Right ventricle myocardium inferior (tissue), 1 donor: ENCODE data around the gene PRSS57. TPM values are rescaled to one million over a fixed set of nuclear protein-coding genes. Genes with fewer than 3 reads are reported as not detected.
A peak's percentile ranks its signal among the peaks of the same experiment; 100 is the strongest.

ENCODE experiments used
- ATAC-seq: fragments of 200-7000 bp; cut with Tn5 transposase; one replicate; pipeline ENCODE4 v1.9.1; 2020; ENCODE audit warnings: mild to moderate bottlenecking, moderate library complexity
- DNase-seq: peaks from one replicate; pipeline ENCODE4 v3.0.0; 2021; ENCODE audit errors: missing footprints
- intact Hi-C: fragments of 100-400 bp; cut with DNase I; formaldehyde crosslinking; loops from one replicate; pipeline ENCODE4 v1.11.0; 2022
- total RNA-seq: library from RNA; stranded (reverse); fragmentation: NEBNext Ultra II Directional; extraction: Animal tissue kit (Norgen Biotek cat#: 25700); gene quantifications from one replicate; pipeline ENCODE4 v1.2.1, GENCODE V29; 2021
- donor health status: DM: no; HTN: yes; CAD: no; lungs with severe emphysema.

The PRSS57 gene
- total RNA-seq, 1 donor from 2014 or later: not detected

GRCh38 chr19:661427-662196 lies 33.6 kb downstream of the PRSS57 start:
- no peak for ATAC-seq
- intact Hi-C loops: loop anchor here (5.0 kb wide), 1 partner anchor 84 kb away; no protein-coding TSS in a partner anchor
- DNase-seq: no peak

- DNase-seq (no peak), ATAC-seq (no peak)
- intact Hi-C loops: loop anchor here (5.0 kb wide), 1 partner anchor 84 kb away; no protein-coding TSS in a partner anchor
Measured at GRCh38 chr19:660793-661426, 34.3 kb downstream of the PRSS57 start.

- intact Hi-C loops: no loop called here
- peak; percentile 86 for DNase-seq
- peak; percentile 26 for ATAC-seq
Measured at GRCh38 chr19:658916-659839, 36.1 kb downstream of the PRSS57 start.

- no peak for DNase-seq
- intact Hi-C loops: no loop called here
- no peak for ATAC-seq
Measured at GRCh38 chr19:658059-658839, 37.0 kb downstream of the PRSS57 start.

- ATAC-seq (no peak), DNase-seq (no peak)
- intact Hi-C loops: no loop called here
Measured at GRCh38 chr19:657611-658010, 37.6 kb downstream of the PRSS57 start.

GRCh38 chr19:656751-657559 lies 38.3 kb downstream of the PRSS57 start:
- ATAC-seq (no peak), DNase-seq (no peak)
- intact Hi-C loops: no loop called here

- no peak for DNase-seq
Measured at GRCh38 chr19:655691-656090, 39.6 kb downstream of the PRSS57 start.

GRCh38 chr19:653425-653824 lies 41.8 kb downstream of the PRSS57 start:
- DNase-seq: no peak
- no peak for ATAC-seq
- intact Hi-C loops: no loop called here

More at GRCh38 chr19:655691-656090, 39.6 kb downstream of the PRSS57 start:
- ATAC-seq: no peak
- intact Hi-C loops: no loop called here

GRCh38 chr19:652467-653389 lies 42.5 kb downstream of the PRSS57 start:
- intact Hi-C loops: no loop called here
- no peak for ATAC-seq
- DNase-seq: no peak

- DNase-seq (no peak), ATAC-seq (no peak)
- intact Hi-C loops: no loop called here
Measured at GRCh38 chr19:651991-652390, 43.3 kb downstream of the PRSS57 start.

GRCh38 chr19:651114-651818 lies 44.0 kb downstream of the PRSS57 start:
- no peak for ATAC-seq
- intact Hi-C loops: no loop called here
- DNase-seq: no peak

GRCh38 chr19:650121-650520 lies 45.1 kb downstream of the PRSS57 start:
- DNase-seq: no peak
- ATAC-seq: no peak
- intact Hi-C loops: no loop called here

- ATAC-seq (no peak), DNase-seq (no peak)
- intact Hi-C loops: no loop called here
Measured at GRCh38 chr19:648904-649801, 46.1 kb downstream of the PRSS57 start.

GRCh38 chr19:648305-648704 lies 46.9 kb downstream of the PRSS57 start:
- intact Hi-C loops: no loop called here
- no peak for ATAC-seq
- DNase-seq: no peak

- intact Hi-C loops: no loop called here
- no peak for DNase-seq
- no peak for ATAC-seq
Measured at GRCh38 chr19:647566-648284, 47.5 kb downstream of the PRSS57 start.
